Fibroblast of skin of back (primary cell): ENCODE results near the gene CDK6.

Experiments
- DNase-seq: peaks from one replicate; pipeline ENCODE4 v3.0.0-alpha.2; 2013

CDK6 gene

GRCh38 chr7:92845736-92846135, 9.4 kb upstream of the CDK6 start:
- no peak for DNase-seq

GRCh38 chr7:92843781-92844180, 7.4 kb upstream of the CDK6 start:
- DNase-seq = no peak

DNA sequence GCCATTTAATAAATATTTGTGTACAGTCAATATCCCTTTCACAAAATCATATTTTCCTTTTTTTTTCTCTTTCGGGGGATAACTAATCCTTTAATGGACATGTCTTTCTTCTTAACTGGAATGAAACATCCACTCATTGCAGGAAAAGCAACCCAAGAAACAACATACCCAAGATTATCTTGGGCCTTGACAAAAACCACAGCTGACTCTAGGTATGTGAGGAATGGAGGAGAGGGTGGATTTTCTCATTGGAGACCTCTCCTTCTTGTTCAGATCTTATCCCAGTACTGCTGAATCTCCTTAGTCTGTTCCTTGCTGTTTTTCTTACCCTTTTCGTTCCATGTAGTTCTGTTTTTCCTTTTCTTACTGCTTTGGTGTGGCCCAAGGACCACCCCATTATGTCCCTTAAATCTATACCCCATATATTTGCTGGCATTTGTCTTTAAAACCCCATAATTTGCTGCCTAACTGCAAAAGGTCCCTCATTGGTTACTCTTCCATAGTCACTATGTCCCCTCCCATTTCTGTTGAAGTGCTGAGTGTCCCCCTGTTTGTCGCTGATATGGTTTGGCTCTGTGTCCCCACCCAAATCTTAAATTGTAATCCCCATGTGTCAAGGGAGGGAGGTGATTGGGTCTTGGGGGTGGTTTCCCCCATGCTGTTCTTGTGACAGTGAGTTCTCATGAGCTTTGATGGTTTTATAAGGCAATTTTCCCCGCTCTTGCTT, 6.8 kb upstream of the CDK6 start:
- peak; percentile 95 for DNase-seq

DNA sequence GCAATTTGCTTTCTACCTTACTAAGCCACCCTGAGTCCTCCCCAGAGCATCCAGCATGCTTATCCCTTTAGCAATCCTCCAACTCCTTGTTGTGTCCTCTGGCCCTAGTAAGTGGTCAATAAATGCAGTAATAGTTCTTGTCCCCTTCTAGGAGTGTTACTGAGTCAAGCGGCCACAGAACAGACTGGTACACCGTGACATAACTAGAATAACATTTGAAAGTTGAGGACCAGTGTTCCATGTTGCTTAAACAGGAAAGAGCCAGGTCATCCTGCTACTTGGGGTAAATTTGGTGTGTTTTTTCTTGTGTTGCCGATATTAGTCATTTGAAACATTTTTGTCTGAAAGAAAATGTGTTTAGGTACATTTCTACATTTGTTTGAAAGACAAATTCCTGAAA, 4.8 kb upstream of the CDK6 start:
- DNase-seq = peak; percentile 61

- no peak for DNase-seq
These were observed 3.9 kb upstream of the CDK6 start for GRCh38 chr7:92840316-92840715.

DNA sequence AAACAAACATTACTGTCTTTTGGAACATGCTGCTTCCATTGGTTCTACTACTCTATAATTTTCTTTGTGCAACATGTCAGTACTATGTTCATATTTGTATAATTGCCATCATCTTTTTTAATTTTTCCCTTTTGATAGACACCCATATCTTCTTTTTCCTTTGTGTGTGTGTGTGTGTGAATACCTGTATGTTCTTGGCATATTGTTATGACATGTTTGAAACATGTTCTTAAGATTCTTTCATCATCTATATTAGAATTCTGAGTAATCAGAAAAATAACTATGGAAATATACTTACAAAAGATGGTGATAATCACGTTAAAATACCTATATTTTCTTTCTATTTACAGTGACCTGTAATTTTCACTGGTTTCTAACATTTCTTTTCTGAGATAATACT, 3.5 kb upstream of the CDK6 start:
- DNase-seq = no peak

DNA sequence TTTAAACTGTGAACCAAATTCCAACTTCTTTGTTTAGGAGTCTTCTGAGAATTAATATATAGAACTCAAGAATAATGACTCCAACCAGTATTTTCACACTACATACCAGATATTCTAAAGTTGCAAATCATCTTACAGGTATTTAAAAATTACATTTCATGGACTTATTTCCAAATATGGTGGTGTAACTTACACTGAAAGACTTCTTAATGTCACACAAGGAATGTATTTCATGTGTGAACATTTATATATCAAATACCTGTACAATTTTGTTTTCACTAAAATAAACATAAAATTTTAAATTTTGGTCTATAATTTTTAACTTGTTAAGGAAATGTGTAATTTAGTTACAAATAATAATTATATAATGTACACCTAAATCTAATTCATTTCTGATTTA, 2.6 kb upstream of the CDK6 start:
- no peak for DNase-seq

DNA sequence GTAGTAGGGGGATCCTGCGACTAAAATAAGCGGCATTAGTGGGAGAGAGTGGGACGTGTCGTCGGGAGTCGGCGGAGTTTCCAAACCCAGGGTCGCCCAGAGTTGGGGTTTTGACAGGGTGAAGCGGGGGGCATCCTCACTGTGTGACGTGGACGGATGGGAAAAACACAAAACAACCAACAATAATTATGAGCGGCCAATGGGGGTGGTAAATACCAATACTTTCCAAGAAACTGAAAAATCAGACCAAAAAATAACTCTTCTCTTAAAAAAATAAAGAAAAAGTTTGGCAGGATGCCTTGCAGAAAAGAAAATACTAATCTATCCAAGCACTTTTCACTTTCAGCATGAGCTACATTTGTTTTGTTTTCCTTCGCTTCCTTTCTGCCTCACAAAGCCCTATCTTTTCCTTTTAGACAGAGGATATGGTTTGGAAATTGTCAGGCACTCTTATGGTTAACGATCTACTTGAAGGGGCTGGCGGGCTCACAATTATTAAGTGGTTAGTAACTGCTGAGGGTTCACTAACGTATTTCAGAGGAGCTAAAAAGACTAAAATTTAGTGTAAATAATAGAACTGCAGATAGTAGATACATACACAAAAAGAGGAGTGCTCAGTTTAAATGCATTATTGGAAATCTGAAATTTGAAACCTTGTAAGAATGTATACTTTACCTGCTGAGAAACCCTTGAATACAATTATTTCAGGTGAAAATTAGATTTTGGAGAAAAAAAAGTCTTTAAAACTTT, 802 bp upstream of the CDK6 start:
- peak; percentile 51 for DNase-seq

- DNase-seq = peak; percentile 40
These were observed 403 bp downstream of the CDK6 start for GRCh38 chr7:92835851-92836488.

- DNase-seq = peak; percentile 85
These were observed 1.0 kb downstream of the CDK6 start for GRCh38 chr7:92835261-92835850.

GRCh38 chr7:92834507-92835260, 1.7 kb downstream of the CDK6 start:
- no peak for DNase-seq

- DNase-seq = peak; percentile 81
These were observed 2.4 kb downstream of the CDK6 start for GRCh38 chr7:92833766-92834506.

DNA sequence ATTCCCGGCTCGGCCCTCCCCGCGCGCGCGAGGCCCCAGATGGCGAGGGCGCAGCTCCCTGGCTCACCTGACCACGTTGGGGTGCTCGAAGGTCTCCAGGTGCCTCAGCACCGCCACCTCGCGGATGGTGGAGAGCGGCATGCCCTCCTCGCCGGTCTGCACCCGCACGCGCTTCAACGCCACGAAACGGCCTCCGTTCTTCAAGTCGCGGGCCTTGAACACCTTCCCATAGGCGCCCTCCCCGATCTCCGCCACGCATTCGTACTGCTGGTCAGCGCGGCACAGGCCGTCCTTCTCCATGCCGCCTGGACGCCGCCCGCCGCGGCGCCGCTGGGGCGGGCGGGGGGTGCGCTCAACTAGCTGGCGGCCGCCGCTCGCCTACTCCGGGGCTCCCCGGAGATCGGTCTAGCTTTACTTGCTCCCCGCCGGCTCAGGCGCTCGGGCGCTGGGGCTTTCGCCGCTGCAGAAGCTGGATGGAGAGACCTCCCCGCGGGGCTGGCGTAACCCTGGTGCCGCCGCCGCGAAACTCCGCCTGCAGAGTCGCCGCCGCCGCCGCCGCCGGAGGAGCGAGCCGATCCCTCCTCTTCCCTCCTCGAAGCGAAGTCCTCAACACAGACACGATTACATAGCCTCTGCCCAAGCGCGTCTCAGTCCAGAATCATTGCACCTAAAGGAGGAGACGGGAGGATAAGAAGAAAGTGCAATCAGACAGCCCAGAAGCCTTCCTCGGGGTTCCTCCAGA, 3.2 kb downstream of the CDK6 start:
- peak; percentile 78 for DNase-seq

- no peak for DNase-seq
These were observed 3.8 kb downstream of the CDK6 start for GRCh38 chr7:92832534-92833023.

DNA sequence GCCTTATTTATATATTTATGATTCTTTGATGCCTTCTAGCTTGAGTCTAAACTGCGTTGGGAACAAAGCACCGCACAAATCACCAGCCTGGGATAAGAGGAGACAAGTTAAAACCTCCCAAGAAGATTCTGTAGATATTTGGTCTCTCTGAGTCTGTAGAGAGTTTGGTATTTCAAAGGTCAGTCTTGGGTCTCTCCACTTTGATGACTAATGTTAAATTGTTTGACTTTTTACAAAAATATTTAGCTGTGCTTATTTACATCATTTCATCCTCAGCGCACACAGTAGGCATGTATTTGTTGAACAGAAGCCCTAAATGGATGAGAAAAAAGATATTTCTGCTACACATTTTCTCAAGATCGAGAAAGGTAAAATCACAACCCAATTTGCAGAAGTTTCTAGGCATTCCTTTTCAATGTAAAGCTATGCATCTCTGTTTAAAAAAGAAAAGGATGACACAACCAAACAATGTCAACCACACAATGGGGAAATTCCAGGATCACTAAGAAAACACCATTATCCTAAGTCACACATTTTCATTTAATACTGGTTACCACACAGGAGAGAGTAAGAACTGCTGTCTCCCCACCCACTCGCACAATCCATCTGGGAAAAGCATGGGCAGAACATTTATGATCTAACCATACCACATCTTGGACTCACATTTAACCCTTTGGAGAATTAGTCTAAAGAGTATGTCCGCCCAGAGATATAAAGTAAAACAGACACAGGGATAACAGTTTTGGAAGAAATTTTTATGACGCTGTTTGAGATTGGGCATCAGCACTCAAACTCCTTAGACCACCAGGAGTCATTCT, 4.4 kb downstream of the CDK6 start:
- DNase-seq = peak; percentile 97

GRCh38 chr7:92830532-92831110, 5.8 kb downstream of the CDK6 start:
- DNase-seq = no peak

DNA sequence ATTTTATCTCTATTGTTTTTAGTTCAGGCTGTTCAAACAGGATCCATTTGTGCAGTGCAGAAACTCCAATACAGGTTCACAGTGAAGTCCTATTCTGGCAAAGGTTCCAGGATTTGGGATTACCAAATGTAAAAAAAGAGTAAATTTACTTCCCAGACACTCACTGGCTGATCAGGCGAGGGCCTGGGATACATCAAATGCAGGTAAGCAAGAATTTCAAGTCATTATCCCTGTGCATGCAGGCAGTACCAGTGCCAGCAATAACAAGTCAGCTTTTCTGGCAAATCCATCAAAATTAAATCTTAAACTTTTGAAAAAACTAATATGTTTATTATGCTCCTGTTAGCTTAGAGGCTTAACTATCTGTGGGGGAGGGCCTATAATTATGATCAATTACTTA, 6.3 kb downstream of the CDK6 start:
- no peak for DNase-seq

GRCh38 chr7:92827464-92828120, 8.8 kb downstream of the CDK6 start:
- DNase-seq = no peak
